ENCODE data around the gene HEATR5A.
"Not testable (repeated sequence)": the region's sequence is repeated elsewhere in the genome, so short reads cannot be mapped to it uniquely, and the experiment has no call there.

HEATR5A gene

DNA sequence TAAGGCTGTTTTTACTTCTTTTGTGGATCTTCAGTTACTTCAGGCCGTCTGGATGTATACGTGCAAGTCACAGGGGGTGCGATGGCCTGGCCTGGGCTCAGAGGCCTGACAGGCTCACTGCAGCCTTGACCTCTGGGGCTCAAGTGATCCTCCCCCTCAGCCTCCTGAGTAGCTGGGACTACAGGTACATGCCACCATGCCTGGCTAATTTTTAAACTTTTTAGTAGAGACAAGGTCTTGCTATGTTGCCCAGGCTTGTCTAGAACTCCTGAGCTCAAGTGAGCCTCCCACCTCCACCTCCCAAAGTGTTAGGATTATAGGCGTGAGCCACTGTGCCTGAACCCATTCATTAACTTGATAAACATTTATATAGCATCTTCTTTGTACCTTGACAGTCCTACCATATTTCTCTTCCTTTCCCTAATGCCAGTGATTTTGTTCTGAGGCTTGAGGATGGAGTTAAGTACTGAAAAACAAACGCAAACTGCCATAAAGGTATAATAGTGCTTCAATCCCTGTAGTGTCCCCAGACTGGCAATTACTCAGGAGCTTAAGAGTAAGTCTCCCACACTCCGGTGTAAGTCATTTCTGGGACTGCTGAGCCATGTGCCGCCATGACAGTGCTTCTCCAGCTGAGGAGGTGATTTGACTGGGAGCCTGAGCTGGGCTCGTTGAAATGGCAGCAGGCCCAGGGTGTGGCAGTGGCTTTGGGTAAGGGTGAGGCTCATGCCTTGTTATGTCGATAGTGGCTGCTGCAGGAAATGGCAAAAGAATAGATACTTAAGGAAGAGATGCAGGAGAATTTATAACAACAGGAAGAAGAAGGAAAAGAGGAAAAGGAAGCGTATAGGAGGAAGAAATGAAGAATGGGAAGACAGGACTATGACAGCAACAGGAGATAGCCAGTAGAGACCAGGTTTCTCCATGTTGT is 169.1 kb downstream of the HEATR5A start:
- H3K4me1 Mint-ChIP-seq = no peaks in the 10 kb centered on the region
- DNase-seq (ENCODE audit: low spot score in 2 of 2) (no peak), ATAC-seq (replicated peaks; ENCODE audit: extremely low read depth, poor library complexity, severe bottlenecking) (no peak)
- no peaks in the 10 kb centered on the region for H3K36me3 Mint-ChIP-seq (ENCODE audit: insufficient read depth)
- H3K9me3 Mint-ChIP-seq = no peaks in the 10 kb centered on the region
- no peaks in the 10 kb centered on the region for H3K27me3 Mint-ChIP-seq
- H3K27ac Mint-ChIP-seq (ENCODE audit: low read depth) = no peak overlapping the region
- no peak overlapping the region for H3K4me3 Mint-ChIP-seq

DNA sequence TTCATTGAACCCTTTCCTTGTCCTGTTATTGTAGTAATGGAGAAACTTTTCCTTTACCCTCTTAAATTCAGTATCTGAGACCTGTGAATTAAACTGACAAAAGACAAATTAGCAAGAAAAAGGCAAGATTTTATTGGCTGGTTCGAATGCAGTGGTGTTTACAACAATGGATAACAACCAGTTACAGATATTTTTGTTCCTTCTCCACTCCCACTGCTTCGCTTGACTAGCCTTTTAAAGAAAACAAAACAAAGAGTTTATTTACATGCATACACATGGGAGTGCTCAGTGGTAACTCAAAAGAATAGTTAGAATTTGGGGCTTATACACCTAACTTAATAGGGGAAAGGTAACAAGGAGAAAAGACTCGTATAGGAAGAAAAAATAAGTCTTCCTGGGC is 175.7 kb downstream of the HEATR5A start:
- H3K9me3 Mint-ChIP-seq = no peaks in the 10 kb centered on the region
- H3K4me1 Mint-ChIP-seq = peaks cover 14% of the 10 kb centered on the region
- no peak overlapping the region for H3K4me3 Mint-ChIP-seq
- H3K36me3 Mint-ChIP-seq (ENCODE audit: insufficient read depth) = no peaks in the 10 kb centered on the region
- H3K27me3 Mint-ChIP-seq = no peaks in the 10 kb centered on the region
- no peak for DNase-seq (ENCODE audit: low spot score in 2 of 2)
- no peak for ATAC-seq (replicated peaks; ENCODE audit: extremely low read depth, poor library complexity, severe bottlenecking)
- no peak overlapping the region for H3K27ac Mint-ChIP-seq (ENCODE audit: low read depth)

DNA sequence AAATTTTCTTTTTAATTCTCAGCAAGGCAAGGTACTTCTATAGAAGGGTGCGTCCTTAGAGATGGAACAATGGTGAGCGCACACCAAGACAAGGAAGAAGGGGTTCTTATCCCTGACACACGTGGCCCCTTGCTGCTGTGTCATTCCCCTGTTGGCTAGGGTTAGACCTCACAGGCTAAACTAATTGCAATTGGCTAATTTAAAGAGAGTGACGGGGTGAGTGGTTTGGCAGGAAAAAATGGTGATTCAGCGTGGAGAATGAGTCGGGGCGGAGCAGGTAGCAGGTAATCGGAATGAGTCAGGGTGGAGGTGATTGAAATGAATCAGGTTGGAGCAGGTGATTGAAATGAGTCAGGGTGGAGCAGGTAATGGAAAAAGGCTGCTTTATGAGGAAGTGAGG is 176.5 kb downstream of the HEATR5A start:
- Mint-ChIP-seq H3K9me3 (no peaks in the 10 kb centered on the region), H3K27ac (ENCODE audit: low read depth) (no peak overlapping the region), H3K4me1 (peaks cover 14% of the 10 kb centered on the region), H3K36me3 (ENCODE audit: insufficient read depth) (no peaks in the 10 kb centered on the region), H3K4me3 (no peak overlapping the region), H3K27me3 (no peaks in the 10 kb centered on the region)
- DNase-seq (ENCODE audit: low spot score in 2 of 2) (no peak), ATAC-seq (replicated peaks; ENCODE audit: extremely low read depth, poor library complexity, severe bottlenecking) (no peak)

DNA sequence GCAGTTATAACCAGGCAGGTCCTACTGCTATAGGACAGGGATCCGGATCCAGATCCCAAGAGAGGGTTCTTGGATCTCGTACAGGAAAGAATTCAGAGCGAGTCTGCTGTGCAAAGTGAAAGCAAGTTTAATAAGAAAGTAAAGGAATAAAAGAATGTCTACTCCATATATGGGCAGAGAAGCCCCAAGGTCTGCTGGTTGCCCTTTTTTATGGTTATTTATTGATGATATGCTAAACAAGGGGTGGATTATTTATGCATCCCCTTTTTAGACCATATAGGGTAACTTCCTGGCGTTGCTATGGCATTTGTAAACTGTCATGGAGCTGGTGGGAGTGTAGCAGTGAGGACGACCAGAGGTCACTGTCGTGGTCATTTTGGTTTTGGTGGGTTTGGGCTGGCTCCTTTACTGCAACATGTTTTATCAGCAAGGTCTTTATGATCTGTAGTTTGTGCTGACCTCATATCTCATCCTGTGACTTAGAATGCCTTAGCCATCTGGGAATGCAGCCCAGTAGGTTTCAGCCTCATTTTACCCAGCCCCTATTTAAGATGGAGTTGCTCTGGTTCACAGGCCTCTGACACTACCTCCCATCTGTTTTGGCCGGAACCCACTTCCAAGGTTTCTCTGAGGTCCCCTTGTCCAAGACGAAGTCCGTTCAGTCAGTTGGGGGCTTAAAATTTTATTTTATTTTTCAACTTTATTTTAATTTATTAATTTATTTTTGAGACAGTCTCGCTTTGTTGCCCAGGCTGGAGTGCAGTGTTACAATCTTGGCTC is 178.0 kb downstream of the HEATR5A start:
- not testable (repeated sequence) for H3K36me3 Mint-ChIP-seq (ENCODE audit: insufficient read depth); H3K4me3 Mint-ChIP-seq; H3K9me3 Mint-ChIP-seq; H3K27ac Mint-ChIP-seq (ENCODE audit: low read depth); H3K27me3 Mint-ChIP-seq; ATAC-seq (replicated peaks; ENCODE audit: extremely low read depth, poor library complexity, severe bottlenecking); DNase-seq (ENCODE audit: low spot score in 2 of 2)
- peaks cover 14% of the 10 kb centered on the region for H3K4me1 Mint-ChIP-seq

Measured in central memory CD8-positive, alpha-beta T cell (primary cell).